Measurements from ENCODE around the gene TTC23. TPM values are rescaled to one million over a fixed set of nuclear protein-coding genes. Genes with fewer than 3 reads are reported as not detected.

TTC23 gene
- total RNA-seq, 1 donor from 2014 or later = 45.3 TPM

GRCh38 chr15:99146661-99147060 is 102.7 kb downstream of the TTC23 start:
- Mint-ChIP-seq H3K9me3 (no peaks in the 10 kb centered on the region), H3K4me3 (no peak overlapping the region), H3K27ac (no peak overlapping the region), H3K36me3 (peaks cover 17% of the 10 kb centered on the region), H3K4me1 (peaks cover 39% of the 10 kb centered on the region), H3K27me3 (ENCODE audit: insufficient read depth, low read depth) (peaks cover 2% of the 10 kb centered on the region)
- DNase-seq (ENCODE audit: low spot score) = no peak
- Histone ChIP-seq H3K27me3 (no peaks in the 10 kb centered on the region), H4K20me1 (ENCODE audit: low read depth) (no peaks in the 10 kb centered on the region), H3K36me3 (no peaks in the 10 kb centered on the region), H3K4me3 (no peak overlapping the region), H3K79me2 (ENCODE audit: low read depth) (no peaks in the 10 kb centered on the region), H3K27ac (no peak overlapping the region), H2AFZ (replicated peaks) (no peak overlapping the region), H3K9me3 (ENCODE audit: low read depth) (no peaks in the 10 kb centered on the region), H3F3A (ENCODE audit: low read depth) (peaks cover 27% of the 10 kb centered on the region), H3K4me2 (no peak overlapping the region), H3K4me1 (peaks cover 26% of the 10 kb centered on the region), H3K9ac (no peak overlapping the region)
- TF ChIP-seq CTCF (IDR thresholded peaks at IDR 0.05) (no peak), EZH2 (IDR thresholded peaks at IDR 0.05) (no peak), EZH2phosphoT487 (IDR thresholded peaks at IDR 0.05) (no peak)

GRCh38 chr15:99145778-99146177 is 103.6 kb downstream of the TTC23 start:
- no peak overlapping the region for H3K27ac Mint-ChIP-seq
- H3K4me3 Mint-ChIP-seq = no peak overlapping the region
- no peaks in the 10 kb centered on the region for H3K79me2 ChIP-seq (ENCODE audit: low read depth)
- peaks cover 27% of the 10 kb centered on the region for H3F3A ChIP-seq (ENCODE audit: low read depth)
- H3K4me3 ChIP-seq = no peak overlapping the region
- H3K9me3 Mint-ChIP-seq = no peaks in the 10 kb centered on the region
- TF ChIP-seq CTCF (IDR thresholded peaks at IDR 0.05) = no peak
- TF ChIP-seq EZH2phosphoT487 (IDR thresholded peaks at IDR 0.05) = no peak
- no peaks in the 10 kb centered on the region for H3K27me3 ChIP-seq
- no peak overlapping the region for H3K4me2 ChIP-seq
- no peak overlapping the region for H2AFZ ChIP-seq (replicated peaks)
- H3K4me1 ChIP-seq = peaks cover 27% of the 10 kb centered on the region
- no peak overlapping the region for H3K27ac ChIP-seq
- H3K36me3 Mint-ChIP-seq = peaks cover 12% of the 10 kb centered on the region
- no peaks in the 10 kb centered on the region for H3K36me3 ChIP-seq
- DNase-seq (ENCODE audit: low spot score) = no peak
- no peaks in the 10 kb centered on the region for H3K9me3 ChIP-seq (ENCODE audit: low read depth)
- no peak overlapping the region for H3K9ac ChIP-seq
- H4K20me1 ChIP-seq (ENCODE audit: low read depth) = no peaks in the 10 kb centered on the region
- peaks cover 2% of the 10 kb centered on the region for H3K27me3 Mint-ChIP-seq (ENCODE audit: insufficient read depth, low read depth)
- peaks cover 39% of the 10 kb centered on the region for H3K4me1 Mint-ChIP-seq

GRCh38 chr15:99145005-99145404 is 104.4 kb downstream of the TTC23 start:
- TF ChIP-seq CTCF (IDR thresholded peaks at IDR 0.05) (no peak), EZH2phosphoT487 (IDR thresholded peaks at IDR 0.05) (no peak), EZH2 (IDR thresholded peaks at IDR 0.05) (no peak)
- H3K9me3 ChIP-seq (ENCODE audit: low read depth) = no peaks in the 10 kb centered on the region
- peaks cover 27% of the 10 kb centered on the region for H3K4me1 ChIP-seq
- H3K27ac Mint-ChIP-seq = no peak overlapping the region
- H3F3A ChIP-seq (ENCODE audit: low read depth) = peaks cover 27% of the 10 kb centered on the region
- H3K9ac ChIP-seq = no peak overlapping the region
- no peaks in the 10 kb centered on the region for H4K20me1 ChIP-seq (ENCODE audit: low read depth)
- peaks cover 2% of the 10 kb centered on the region for H3K27me3 Mint-ChIP-seq (ENCODE audit: insufficient read depth, low read depth)
- no peak for DNase-seq (ENCODE audit: low spot score)
- H3K27ac ChIP-seq = no peak overlapping the region
- H3K4me1 Mint-ChIP-seq = peaks cover 39% of the 10 kb centered on the region
- no peaks in the 10 kb centered on the region for H3K27me3 ChIP-seq
- H3K4me2 ChIP-seq = no peak overlapping the region
- H3K9me3 Mint-ChIP-seq = no peaks in the 10 kb centered on the region
- H3K36me3 Mint-ChIP-seq = peaks cover 15% of the 10 kb centered on the region
- no peaks in the 10 kb centered on the region for H3K79me2 ChIP-seq (ENCODE audit: low read depth)
- no peak overlapping the region for H3K4me3 Mint-ChIP-seq
- H3K36me3 ChIP-seq = no peaks in the 10 kb centered on the region
- H3K4me3 ChIP-seq = no peak overlapping the region
- no peak overlapping the region for H2AFZ ChIP-seq (replicated peaks)

Data from neural progenitor cell (in vitro differentiated cells).